ENCODE measurements around the gene PIEZO2.
A peak's percentile ranks its signal among the peaks of the same experiment; 100 is the strongest.
"Not testable (repeated sequence)": the region's sequence is repeated elsewhere in the genome, so short reads cannot be mapped to it uniquely, and the experiment has no call there.

The PIEZO2 gene

DNA sequence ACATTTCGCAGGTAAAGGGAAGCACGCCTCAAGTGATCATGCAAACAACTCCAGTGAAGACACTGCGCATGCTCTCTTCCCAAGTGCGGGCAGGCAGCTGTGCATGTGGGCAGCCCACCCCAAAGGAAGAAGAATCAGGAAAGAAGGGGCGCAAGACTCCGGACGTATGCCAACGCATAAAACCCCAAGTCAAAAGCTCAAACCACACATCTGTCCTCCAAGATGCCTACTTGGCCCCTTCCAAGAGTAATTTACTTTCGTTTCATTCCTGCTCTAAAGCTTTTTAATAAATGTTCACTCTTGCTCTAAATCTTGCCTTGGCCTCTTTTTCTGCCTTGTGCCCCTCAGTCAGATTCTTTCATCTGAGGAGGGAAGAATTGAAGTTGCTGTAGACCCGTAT lies 254.9 kb downstream of the PIEZO2 start:
- no peak for DNase-seq (ENCODE audit: low spot score)

DNA sequence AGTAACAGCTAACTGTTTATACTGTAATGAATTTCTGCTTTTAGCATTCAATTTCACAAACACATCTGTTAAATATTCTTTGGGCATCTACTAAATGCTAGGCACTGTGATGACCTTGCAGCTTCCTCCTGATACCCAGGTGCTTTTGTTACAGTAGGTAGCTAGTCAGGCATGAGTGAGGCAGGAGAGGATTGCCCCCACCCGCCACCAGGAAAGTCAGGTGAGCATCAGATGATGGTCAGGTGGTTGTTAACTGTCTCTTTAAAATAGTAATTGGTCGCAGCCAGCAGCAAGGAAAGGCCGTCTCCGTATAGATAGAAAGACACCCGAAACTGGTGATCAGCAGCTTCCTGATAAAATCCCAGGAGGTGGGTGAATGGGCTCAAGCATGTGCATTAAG lies 255.6 kb downstream of the PIEZO2 start:
- DNase-seq (ENCODE audit: low spot score) = no peak

DNA sequence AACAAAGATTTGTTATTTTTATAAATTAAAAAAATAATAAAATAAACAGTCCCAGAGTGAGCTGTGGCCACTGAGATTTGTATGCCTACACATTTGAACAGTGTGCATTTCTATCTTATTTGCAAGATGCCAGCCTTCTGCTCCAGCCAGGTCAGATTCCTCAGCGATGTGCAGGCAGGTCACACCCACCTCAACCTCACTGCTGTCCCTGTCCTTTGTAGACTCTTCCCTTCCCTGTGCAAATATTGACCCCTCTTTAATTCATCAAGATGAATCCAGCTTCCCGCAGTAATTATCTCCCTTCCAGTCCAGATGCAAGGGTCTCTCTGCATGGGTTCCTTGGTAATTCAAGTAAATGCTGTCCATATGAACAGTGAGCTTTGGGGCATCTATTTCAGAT lies 256.2 kb downstream of the PIEZO2 start:
- DNase-seq (ENCODE audit: low spot score) = no peak

DNA sequence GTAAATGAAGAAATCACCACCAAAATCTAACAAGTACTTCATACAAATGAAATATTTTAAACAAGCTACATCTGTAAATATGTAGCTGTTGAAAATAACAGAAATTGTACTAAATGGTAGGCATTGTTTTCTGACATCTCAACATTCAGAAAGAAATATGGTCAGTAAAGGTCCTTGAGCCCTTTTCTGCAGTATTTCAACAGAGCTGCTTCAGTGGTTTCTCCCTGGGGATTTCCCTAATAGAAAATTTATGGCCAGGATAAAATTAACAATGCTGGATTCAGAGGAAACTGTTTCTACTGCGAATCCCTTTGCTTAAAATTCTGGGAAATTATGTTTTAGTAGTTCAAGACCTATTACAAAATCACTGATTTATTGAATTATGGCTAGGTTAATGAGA lies 256.6 kb downstream of the PIEZO2 start:
- no peak for DNase-seq (ENCODE audit: low spot score)

DNA sequence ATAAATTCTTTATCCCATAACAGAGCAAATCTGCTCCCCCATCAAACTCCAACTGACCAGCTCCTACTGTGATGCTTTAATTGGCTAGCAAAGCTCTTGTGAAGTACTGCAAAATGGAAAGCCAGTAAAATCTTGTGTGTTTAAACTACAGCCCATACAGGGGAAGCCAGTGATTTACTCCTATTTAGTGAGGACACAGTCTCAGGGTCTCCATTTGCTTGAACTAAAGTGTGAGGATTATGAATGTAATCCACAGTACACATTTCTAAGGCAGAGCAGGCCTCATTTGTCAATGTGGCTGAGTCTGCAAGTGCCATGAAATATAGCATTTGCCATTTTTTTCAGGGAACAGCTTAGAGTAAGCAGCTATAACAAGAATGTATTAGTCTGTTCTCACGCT lies 259.3 kb downstream of the PIEZO2 start:
- no peak for DNase-seq (ENCODE audit: low spot score)

DNA sequence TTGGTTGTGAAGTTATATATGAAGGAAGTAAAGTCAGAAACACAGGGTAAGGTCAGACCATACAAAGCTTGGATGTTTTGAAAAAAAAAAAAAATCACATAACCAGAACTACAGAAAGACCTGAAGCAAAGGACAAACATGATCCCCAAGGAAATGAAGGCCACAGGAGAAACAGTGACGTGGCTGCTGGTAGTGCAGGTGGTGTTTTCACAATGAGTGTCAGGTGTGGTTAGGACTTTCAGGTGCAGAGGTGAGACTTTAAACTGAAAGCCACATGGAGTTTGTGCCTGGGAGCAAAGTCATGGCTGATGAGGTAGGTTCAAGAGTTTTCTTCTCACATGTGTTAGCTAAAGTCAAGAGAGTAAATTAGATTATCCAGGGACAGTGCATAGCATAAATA lies 270.7 kb downstream of the PIEZO2 start:
- DNase-seq (ENCODE audit: low spot score) = no peak

DNA sequence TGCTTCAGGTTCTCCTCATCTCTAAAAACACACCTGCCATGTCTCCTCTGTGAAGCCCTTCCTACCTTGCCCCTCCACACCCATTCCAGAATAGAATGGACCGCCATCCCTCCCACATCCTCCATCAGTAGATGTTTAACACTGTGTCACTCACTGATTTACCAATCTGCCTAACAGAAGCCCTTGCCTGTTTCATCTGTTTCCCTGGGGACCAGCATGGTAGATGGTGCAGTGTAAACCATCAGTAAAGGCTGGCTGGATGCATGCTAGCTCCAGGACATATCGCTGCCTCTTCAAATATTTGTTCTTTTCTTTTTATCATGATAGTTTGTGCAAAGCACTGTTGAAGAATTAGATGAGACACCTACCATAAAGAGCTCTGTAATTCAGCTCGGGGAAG lies 271.4 kb downstream of the PIEZO2 start:
- no peak for DNase-seq (ENCODE audit: low spot score)

DNA sequence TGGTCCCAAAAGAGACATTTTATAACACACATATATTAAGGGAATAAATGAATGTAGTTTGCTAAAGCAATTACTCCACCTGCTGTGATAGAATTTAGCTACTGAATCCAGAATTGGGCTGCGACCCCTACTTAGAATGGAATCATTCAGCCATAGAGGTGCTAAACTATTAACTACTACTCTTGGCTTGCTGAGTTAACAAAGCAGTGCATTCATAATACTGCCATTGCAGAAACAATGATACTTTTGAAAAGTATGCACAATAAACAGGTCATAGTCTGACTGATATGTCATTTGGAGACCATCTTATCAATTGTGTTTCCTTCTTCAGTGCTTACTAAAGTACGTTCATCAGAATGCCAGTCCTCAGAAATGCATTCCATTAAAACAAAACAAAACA lies 273.6 kb downstream of the PIEZO2 start:
- DNase-seq (ENCODE audit: low spot score) = no peak

DNA sequence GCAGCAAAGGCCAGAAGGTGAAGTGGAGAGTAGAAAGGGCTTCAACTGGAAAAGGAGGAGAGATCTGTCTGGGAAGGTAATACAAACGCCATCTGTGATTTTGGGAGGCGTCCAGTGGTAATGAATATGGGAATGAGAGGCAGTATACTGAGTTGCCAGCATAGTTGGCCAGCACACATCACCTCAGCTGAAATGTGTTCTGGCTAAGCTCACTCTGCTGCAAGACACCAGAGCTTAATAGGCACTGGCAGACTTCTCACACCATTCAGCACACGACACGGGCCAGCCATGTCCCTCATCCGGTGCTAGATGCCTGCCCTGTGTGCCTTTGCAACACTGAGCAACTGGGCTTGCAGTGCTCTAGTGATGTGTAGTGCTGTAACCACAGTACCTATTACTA lies 277.1 kb downstream of the PIEZO2 start:
- no peak for DNase-seq (ENCODE audit: low spot score)

DNA sequence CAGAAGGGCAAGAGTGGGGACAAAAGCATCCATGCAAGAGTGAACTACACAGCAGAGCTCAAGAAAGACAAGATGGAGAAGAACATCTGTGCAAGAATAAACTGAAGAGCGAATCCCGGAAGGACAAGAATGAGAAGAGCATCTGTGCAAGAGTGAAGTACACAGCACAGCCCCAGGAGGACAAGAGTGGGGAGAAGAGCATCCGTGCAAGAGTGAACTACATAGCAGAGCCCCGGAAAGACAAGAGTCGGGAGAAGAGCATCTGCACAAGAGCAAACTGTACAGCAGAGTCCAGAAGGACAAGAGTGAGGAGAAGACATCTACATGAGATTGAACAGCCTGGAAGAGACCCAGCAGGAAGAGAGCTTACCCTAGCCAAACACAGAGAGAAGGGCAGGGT lies 284.6 kb downstream of the PIEZO2 start:
- DNase-seq (ENCODE audit: low spot score) = no peak

DNA sequence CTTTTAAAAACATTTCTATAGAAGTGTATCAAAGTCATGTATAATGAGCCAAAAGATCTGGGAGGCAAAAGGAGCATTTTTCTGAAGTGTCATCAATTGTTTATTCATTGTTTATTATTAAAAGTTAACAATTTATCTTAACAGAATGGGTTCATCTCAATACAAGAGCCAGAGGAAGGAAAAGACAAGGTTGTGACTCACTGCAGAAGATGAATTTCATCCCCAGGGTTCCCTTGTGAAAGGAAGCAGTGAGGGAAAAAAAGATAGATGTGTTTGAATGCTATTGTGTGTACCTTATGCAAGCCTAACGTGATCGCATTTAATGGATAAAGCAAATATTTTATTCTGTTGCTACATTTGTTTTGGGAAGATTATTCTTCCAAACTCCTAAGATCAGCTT lies 286.3 kb downstream of the PIEZO2 start:
- no peak for DNase-seq (ENCODE audit: low spot score)

DNA sequence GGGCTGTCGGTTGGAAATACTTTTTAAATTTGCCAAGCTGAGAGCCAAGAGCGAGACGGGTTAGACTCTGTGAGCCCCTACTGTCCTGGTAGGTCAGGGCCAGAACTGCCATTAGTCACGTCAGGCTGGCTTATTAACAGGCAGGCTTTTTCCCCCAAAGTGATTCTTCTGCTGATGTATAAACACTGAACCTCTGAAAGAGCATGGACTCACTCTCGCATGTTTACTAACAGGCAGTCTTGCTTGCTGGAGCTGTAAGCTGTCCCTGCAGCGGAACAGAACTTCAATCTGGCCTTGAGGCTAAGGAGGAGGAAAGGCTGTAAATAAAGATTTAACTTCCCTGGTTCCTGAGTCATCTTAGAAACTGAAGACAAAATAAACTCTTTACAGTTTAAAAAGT lies 288.4 kb downstream of the PIEZO2 start:
- DNase-seq (ENCODE audit: low spot score) = no peak

DNA sequence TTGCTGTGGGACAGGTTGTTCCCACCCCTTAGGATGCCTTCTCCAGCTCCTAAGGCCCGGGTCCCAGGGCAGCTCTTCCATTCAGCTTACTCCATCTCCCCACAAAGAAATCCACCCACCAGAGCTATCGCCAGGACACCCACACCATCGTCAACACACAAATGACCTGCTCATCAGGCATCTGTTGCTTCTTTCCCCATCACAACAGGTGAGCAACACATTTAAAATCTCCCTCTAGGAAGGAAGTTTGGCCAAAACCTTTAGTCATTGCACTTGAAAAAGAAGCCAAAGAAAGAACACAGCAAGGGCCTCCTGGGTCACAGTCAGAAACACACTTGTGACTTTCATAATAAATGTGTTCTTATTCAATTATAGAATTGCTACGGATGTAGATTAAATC lies 289.0 kb downstream of the PIEZO2 start:
- no peak for DNase-seq (ENCODE audit: low spot score)

DNA sequence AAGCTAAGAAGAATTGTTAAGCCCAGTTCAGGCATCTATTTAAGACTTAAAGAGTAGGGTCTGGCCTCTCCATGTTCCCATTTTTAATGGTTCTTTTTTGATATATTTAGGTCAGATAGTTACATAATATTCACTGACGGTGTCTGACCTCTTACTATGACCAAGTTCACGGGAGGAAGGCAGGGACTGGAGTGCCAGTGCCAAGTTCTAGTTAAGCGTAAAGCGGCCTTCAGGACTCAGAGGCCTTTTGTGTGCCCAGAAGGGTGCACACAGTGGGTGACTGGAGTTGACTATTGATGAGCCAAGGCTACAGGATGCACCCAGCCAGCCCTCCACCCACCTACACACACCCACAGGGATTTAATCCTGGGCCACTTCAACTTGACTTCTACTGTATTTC lies 290.9 kb downstream of the PIEZO2 start:
- DNase-seq (ENCODE audit: low spot score) = no peak

DNA sequence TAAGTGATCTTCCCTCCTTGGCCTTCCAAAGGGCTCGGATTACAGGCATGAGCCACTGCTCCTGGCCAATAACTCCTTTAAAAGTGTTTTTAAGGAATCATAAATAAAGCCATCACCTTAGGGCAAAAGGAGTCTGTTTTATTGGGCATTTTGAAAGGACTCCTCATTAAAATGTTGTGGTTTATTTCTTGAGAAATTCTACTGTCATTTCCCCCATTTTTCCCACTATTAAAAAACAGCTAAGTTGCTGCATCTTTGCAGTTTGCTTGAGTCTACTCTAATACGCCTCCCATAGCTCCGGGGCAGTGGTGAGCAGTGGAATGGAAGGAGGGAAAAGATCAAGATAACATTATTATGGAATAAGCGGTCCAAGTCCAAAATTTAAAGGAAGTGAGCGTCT lies 293.2 kb downstream of the PIEZO2 start:
- DNase-seq (ENCODE audit: low spot score) = no peak

DNA sequence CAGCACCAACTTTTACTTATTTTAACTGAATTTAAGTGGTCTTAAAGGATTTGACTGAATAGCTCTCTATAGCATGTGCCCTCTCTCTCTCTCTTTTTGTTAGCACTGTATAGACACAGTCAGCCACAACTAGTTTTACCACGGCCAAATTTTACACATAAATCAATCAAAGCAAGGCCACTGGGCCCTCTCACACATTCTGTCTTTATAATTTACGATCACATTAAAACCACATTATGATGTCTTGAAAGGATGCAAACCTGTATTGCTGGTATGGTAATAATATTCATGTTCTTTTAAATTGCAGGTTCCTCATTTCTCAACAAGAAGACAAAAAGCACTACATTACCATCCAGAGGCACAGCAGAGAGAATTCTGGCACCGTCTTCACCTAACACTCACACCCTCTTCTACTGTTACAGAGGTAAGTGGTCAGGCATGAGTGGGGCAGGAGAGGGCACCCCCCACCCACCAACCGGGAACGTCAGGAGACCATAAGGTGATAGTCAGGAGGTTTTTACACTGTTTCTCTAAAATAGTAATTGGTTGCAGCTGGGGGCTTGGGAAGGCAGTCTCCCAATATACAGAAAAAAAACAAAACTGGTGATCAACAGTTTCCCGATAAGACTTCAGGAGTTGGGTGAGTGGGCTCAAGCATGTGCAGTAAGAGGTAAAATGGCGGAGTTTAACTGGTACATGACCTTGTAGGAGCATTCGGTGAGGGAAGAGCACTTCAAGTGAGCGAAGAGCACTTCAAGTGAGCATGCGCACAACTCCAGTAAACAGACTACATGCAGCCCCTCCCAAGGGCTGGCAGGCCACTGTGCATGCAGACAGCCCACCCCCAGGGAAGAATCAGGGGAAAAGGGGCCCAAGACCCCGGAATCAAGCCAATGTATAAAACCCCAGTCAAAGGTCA lies 296.7 kb downstream of the PIEZO2 start:
- DNase-seq (ENCODE audit: low spot score) = no peak

DNA sequence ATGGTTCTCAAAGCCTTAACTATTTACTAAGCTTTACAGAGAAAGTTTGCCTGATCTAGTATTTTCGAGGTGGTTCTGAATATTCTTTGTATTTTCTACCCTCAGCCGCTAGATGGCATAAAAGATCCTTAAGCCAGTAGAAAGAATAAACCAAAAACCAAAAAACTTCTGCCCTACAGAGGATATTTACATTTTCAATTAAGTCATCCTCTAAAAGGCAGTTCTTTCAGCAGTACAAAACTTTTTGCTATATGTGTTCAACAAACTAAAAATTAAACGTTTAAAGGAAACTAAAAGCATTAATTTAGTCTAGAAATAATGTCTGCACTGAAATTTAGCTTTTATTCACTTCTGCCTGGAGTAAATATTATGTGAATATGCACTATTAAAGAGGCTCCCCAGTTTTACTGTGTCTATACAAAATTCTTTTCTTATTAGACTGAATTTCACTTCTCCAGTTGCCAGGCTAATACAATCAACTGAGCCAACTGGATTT lies 297.5 kb downstream of the PIEZO2 start:
- DNase-seq (ENCODE audit: low spot score) = peak; percentile 18

DNA sequence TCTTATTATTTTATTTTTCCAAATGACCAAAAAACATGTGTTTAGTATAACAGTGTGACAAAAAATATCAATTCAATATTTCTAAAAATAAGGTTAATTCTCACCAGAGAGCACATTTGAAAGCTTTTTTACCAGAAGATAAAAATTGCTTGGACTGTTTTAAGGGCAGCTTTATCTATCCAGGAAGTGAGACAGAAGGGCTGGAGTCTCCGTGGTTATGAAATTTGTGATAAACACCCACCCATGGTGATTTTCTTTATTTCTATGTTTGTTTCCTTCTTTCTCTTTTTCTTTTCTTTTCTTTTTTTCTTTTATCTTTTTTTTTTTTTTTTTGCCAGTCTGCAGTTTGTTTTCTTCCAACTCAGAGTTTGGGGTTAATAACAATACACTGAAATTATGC lies 298.5 kb downstream of the PIEZO2 start:
- DNase-seq (ENCODE audit: low spot score) = no peak

DNA sequence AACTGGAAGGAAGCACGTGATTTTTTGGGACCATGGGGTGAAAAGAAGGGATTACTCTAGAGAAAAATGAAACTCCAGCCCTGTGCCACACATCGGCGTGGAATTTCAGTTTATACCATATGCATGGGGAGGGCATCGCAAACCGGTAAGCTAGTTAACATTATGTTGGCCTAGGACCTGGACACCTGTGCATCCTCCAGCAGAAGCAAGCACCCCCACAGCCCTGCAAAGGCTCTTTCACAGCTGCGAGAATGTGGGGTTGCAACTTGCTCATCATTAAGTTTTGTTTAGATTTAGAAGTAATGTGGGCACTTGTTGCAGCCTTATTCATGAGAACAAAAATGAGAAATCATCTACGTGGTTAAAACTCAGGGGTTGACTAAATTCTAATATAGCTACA lies 299.2 kb downstream of the PIEZO2 start:
- no peak for DNase-seq (ENCODE audit: low spot score)

DNA sequence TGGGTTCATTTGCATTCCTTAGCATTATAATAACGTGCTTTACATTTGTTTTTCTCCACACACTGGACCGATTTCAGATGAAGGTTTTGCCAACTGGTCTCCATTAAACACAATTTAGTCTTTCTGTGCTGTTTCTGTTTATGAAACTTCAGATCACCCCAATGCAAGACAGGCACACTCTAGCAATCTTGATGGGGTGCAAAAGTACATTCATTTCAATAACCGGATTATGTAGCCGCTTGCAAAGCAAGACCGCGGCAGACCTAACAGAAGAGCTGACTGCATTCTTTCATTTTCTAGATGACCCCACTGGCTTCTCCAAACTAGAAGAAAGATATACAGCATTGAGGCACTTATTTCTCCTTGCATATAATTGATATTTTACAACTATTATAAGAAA lies 301.5 kb downstream of the PIEZO2 start:
- DNase-seq (ENCODE audit: low spot score) = no peak

DNA sequence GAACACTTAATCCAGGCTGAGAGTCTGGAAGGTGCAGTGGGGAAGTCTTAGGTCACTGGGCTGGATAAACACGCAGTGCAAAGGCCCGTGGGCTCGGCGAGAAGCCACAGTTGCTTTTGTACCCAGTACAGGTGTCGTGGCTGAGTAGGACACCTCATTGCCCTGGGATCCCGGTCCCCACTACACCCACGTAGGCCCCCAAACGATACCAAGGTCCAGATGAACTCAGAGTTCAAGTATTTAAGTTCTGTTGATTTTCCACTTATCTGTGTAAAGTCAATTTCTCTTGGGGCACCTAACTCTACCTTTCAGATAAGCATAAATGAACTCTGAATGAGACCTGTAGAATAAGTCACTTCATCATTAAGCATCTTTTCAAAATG lies 302.0 kb downstream of the PIEZO2 start:
- no peak for DNase-seq (ENCODE audit: low spot score)

DNA sequence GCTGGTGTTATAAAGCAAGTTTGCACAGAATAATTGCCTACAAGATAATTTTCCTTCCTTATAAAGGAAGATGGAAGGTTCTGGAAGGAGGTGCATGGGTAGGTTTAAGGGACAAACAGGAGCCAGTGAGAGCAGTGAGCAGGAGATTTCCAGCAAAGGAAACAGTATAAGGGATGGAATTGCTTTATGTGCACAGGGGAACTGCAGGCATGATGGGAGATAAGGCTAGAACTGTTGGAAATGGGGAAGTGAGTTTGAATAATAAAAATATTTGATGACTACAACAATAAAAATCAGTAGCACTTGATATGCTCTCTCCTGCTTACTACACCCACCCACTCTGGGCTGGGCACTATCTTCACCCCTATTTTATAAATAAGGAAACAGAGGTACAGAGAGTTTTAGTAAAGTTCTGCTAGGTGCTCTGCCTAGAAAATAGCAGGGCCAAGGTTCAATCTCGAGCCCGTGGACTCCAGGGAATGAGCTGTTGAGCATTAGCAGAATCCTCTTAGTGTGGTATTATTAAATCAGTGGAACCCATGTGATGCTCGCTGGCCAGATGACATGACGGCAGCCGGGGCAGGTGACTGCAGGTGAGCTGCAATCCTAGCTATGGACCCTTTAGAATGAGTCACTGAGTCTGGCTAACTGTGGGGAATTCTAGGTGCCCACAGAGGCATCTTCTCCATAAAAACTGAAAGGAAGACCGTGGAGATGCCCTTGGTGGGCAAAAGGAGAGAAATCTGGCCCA lies 302.5 kb downstream of the PIEZO2 start:
- no peak for DNase-seq (ENCODE audit: low spot score)

DNA sequence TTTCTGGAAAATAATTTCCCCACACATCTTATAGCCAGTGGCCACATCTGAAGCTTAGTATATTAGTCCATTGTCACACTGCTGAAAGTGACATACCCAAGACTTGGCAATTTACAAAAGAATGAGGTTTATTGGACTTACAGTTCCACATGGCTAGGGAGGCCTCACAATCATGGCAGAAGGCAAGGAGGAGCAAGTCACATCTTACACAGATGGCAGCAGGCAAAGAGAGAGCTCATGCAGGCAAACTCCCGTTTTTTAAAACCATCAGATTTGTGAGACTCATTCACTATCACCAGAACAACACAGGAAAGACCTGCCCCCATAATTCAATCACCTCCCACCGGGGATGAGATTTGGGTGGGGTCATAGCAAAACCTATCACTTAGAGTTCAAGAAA lies 303.3 kb downstream of the PIEZO2 start:
- not testable (repeated sequence) for DNase-seq (ENCODE audit: low spot score)

Measured in germinal center (tissue), 1 donor.